ENCODE measurements around the gene HIF3A.

DNA sequence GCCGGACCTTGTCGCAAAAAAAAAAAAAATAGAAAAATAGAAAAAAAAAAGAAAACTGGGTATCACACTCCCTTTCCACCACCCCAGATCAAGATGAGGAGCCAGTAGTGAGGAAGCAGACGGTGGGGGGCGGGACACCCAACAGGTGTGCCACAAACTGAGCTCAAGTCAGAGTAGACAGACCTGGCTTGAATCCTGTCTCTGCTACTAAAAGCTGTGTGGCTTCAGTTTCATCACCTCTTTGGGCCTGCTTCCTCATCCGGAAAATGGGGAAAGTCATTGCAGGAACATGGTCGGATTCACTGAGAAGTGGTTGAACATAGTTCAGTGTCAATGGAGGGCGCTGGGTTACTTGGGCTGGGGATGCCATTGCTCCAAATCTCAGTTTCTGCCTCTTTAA, 2.9 kb downstream of the HIF3A start:
- TF ChIP-seq CTCF (conservative IDR thresholded peaks at IDR 0.05) (no peak), EZH2 (IDR thresholded peaks at IDR 0.05; ENCODE audit: low read depth) (no peak)

Data from PC-9 (cell line).